ENCODE measurements around the gene RAB3C. TPM values are rescaled to one million over a fixed set of nuclear protein-coding genes. Genes with fewer than 3 reads are reported as not detected.

Gene RAB3C
- polyA plus RNA-seq, 4 donors = 0.22 to 6.5 (median 2.9) TPM

DNA sequence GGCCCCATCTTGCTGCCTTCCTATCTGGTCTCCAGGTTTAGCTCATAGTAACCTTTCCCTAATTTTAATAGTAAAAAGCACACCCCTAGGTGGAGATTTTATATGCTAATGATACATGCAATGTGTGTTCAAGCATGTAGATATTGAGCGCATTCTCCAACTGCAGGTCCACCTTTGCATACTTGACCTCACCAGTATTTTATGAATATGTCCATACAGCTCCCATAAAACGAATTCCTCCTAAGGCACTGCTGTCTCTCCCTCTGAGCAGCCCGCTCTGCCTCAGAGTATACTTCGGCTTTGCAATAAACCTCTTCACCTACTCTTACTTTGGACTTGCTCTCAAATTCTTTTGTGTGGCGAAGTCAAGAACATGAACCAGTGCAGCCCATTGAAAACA, 153.3 kb downstream of the RAB3C start:
- peaks cover 0 to 29% (median 0%) of the 10 kb centered on the region in 3 donors for H3K4me1 ChIP-seq (ENCODE audit: control insufficient read depth in 3 of 3, insufficient read depth in 2 of 3, low read depth in 1 of 3, low read length in 2 of 3)
- no peak overlapping the region for H3K27ac ChIP-seq (ENCODE audit: low read depth in 1 of 3, low read length in 2 of 3)
- no peaks in the 10 kb centered on the region for H3K36me3 ChIP-seq (ENCODE audit: control insufficient read depth in 3 of 3, insufficient read depth in 2 of 3, low read depth in 1 of 3, low read length in 3 of 3)
- no peak overlapping the region for H3K4me3 ChIP-seq (ENCODE audit: low read depth in 1 of 3, low read length in 3 of 3)
- DNase-seq (no peak), FAIRE-seq (no peak)
- H3K9me3 ChIP-seq (ENCODE audit: control insufficient read depth in 2 of 2, insufficient read depth in 1 of 2, low read depth in 1 of 2, low read length in 1 of 2) = no peaks in the 10 kb centered on the region
- no peaks in the 10 kb centered on the region for H3K27me3 ChIP-seq (ENCODE audit: control insufficient read depth in 3 of 3, insufficient read depth in 3 of 3, low read length in 3 of 3)
- WGBS, 3 donors = 90 to 92% (median 91%) methylated on average over 5 of the region's 5 CpGs

DNA sequence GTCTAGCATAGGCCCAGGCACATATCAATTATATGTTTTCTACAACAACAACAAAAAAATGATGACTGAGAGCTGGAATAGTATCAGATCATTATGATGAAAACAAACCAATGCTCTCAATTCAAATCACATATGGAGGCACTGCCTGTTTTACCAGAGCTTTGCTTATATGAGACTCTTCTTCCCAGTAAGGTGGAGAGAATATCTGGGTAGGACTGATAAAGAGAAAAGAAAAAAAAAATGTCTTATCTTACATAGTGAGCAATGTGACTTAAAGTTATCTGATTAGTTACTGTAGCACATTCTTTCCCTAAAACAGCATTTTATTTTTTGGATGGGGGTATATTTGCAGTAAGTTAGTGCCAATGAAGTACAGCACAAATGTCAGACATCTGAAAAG, 154.8 kb downstream of the RAB3C start:
- H3K4me3 ChIP-seq (ENCODE audit: low read depth in 1 of 3, low read length in 3 of 3) = no peak overlapping the region
- FAIRE-seq = no peak
- no peaks in the 10 kb centered on the region for H3K27me3 ChIP-seq (ENCODE audit: control insufficient read depth in 3 of 3, insufficient read depth in 3 of 3, low read length in 3 of 3)
- no peaks in the 10 kb centered on the region for H3K36me3 ChIP-seq (ENCODE audit: control insufficient read depth in 3 of 3, insufficient read depth in 2 of 3, low read depth in 1 of 3, low read length in 3 of 3)
- H3K27ac ChIP-seq (ENCODE audit: low read depth in 1 of 3, low read length in 2 of 3) = peak overlapping the region in 1 of 3 donors; percentile 74
- H3K9me3 ChIP-seq (ENCODE audit: control insufficient read depth in 2 of 2, insufficient read depth in 1 of 2, low read depth in 1 of 2, low read length in 1 of 2) = no peaks in the 10 kb centered on the region
- no peak for DNase-seq
- H3K4me1 ChIP-seq (ENCODE audit: control insufficient read depth in 3 of 3, insufficient read depth in 2 of 3, low read depth in 1 of 3, low read length in 2 of 3) = peaks cover 0 to 26% (median 0%) of the 10 kb centered on the region in 3 donors

DNA sequence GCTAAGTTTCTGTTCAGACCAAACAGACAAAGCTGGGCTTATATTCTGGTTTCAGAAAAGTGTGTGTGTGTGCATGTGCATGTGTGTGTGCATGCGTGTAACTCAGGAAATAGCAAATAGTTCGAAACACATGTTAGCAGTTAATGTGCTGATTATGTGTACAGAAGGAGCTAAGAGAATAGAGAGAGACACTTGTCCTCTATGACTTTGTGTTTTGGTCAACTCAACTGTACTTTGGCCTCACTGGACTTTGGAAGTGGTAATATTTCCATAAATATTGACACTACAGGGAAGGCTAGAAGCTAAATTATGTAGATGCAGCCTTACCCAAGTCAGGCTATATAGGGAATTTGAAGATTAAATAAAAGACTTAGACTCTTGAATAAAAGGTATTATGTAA, 155.5 kb downstream of the RAB3C start:
- Histone ChIP-seq H3K27ac (ENCODE audit: low read depth in 1 of 3, low read length in 2 of 3) (peak overlapping the region in 1 of 3 donors; percentile 74), H3K36me3 (ENCODE audit: control insufficient read depth in 3 of 3, insufficient read depth in 2 of 3, low read depth in 1 of 3, low read length in 3 of 3) (no peaks in the 10 kb centered on the region), H3K4me3 (ENCODE audit: low read depth in 1 of 3, low read length in 3 of 3) (no peak overlapping the region), H3K4me1 (ENCODE audit: control insufficient read depth in 3 of 3, insufficient read depth in 2 of 3, low read depth in 1 of 3, low read length in 2 of 3) (peaks cover 0 to 26% (median 0%) of the 10 kb centered on the region in 3 donors), H3K27me3 (ENCODE audit: control insufficient read depth in 3 of 3, insufficient read depth in 3 of 3, low read length in 3 of 3) (no peaks in the 10 kb centered on the region), H3K9me3 (ENCODE audit: control insufficient read depth in 2 of 2, insufficient read depth in 1 of 2, low read depth in 1 of 2, low read length in 1 of 2) (no peaks in the 10 kb centered on the region)
- DNase-seq = peak; percentile 74 to 75
- WGBS, 3 donors = 56 to 76% (median 57%) methylated on average over 2 of the region's 2 CpGs
- FAIRE-seq = no peak

DNA sequence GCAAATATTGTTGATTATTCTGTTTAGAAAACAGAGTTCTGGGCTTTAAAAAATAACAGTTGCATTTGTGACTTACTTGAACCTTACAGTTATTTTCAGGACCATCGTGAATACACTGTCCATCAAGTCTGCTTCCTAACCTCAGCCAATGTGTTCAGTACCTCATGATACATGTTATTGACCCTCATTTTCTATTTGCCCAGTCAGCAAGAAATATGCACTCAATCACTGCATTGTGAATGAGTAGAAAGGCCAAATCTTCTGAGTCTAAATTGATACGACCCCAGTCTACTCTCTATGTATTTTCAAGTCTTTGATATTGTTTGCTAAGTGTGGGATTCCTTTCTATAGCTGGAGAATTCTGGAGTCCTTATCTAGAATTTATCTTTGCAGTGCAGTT, 156.2 kb downstream of the RAB3C start:
- Histone ChIP-seq H3K36me3 (ENCODE audit: control insufficient read depth in 3 of 3, insufficient read depth in 2 of 3, low read depth in 1 of 3, low read length in 3 of 3) (no peaks in the 10 kb centered on the region), H3K27me3 (ENCODE audit: control insufficient read depth in 3 of 3, insufficient read depth in 3 of 3, low read length in 3 of 3) (no peaks in the 10 kb centered on the region), H3K9me3 (ENCODE audit: control insufficient read depth in 2 of 2, insufficient read depth in 1 of 2, low read depth in 1 of 2, low read length in 1 of 2) (no peaks in the 10 kb centered on the region), H3K27ac (ENCODE audit: low read depth in 1 of 3, low read length in 2 of 3) (no peak overlapping the region), H3K4me3 (ENCODE audit: low read depth in 1 of 3, low read length in 3 of 3) (no peak overlapping the region), H3K4me1 (ENCODE audit: control insufficient read depth in 3 of 3, insufficient read depth in 2 of 3, low read depth in 1 of 3, low read length in 2 of 3) (peaks cover 0 to 26% (median 0%) of the 10 kb centered on the region in 3 donors)
- FAIRE-seq (no peak), DNase-seq (no peak)
- WGBS, 3 donors = 60 to 84% (median 75%) methylated on average over 2 of the region's 2 CpGs

DNA sequence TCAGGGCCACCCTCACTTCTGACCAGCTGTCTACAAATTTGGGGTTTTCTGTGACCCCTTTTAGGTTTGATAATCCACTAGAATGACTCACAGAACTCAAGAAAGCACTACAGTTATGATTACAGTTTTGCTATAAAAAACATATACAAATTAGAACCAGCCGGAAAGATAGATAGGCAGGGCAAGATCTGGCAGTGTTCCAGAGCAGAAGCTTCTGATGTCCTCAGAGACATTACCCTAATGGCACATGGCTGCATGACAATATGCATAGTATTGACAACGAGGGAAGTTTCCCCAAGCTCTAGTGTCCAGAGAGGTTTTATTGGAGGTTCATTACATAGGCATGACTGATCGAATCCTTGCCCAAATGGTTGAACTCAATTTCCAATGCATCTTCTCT, 158.1 kb downstream of the RAB3C start:
- Histone ChIP-seq H3K36me3 (ENCODE audit: control insufficient read depth in 3 of 3, insufficient read depth in 2 of 3, low read depth in 1 of 3, low read length in 3 of 3) (no peaks in the 10 kb centered on the region), H3K4me3 (ENCODE audit: low read depth in 1 of 3, low read length in 3 of 3) (no peak overlapping the region), H3K27me3 (ENCODE audit: control insufficient read depth in 3 of 3, insufficient read depth in 3 of 3, low read length in 3 of 3) (no peaks in the 10 kb centered on the region), H3K27ac (ENCODE audit: low read depth in 1 of 3, low read length in 2 of 3) (no peak overlapping the region), H3K9me3 (ENCODE audit: control insufficient read depth in 2 of 2, insufficient read depth in 1 of 2, low read depth in 1 of 2, low read length in 1 of 2) (no peaks in the 10 kb centered on the region), H3K4me1 (ENCODE audit: control insufficient read depth in 3 of 3, insufficient read depth in 2 of 3, low read depth in 1 of 3, low read length in 2 of 3) (peaks cover 0 to 37% (median 0%) of the 10 kb centered on the region in 3 donors)
- WGBS, 3 donors = 83 to 93% (median 89%) methylated on average over 3 of the region's 3 CpGs
- no peak for FAIRE-seq
- DNase-seq = no peak

DNA sequence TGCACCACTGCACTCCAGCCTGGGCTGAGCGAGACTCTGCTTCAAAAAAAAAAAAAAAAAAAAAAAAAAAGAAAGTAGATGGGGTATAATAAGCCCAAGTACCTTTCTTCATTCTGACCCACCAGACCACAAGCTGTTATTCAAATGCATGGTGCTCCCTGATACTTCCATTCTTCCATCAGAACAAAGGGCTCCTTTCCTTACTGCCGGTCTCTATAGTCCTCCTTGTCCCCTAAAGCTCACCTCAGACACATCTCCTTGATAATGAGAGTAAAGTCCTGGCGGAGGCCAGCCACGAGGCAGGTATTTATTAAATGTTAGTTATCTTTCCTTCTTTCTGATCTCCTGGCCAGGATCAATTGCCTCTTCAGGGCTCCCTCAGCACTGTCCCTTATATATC, 162.5 kb downstream of the RAB3C start:
- H3K27ac ChIP-seq (ENCODE audit: low read depth in 1 of 3, low read length in 2 of 3) = peak overlapping the region in 1 of 3 donors; percentile 57
- H3K27me3 ChIP-seq (ENCODE audit: control insufficient read depth in 3 of 3, insufficient read depth in 3 of 3, low read length in 3 of 3) = no peaks in the 10 kb centered on the region
- H3K36me3 ChIP-seq (ENCODE audit: control insufficient read depth in 3 of 3, insufficient read depth in 2 of 3, low read depth in 1 of 3, low read length in 3 of 3) = no peaks in the 10 kb centered on the region
- no peak overlapping the region for H3K4me3 ChIP-seq (ENCODE audit: low read depth in 1 of 3, low read length in 3 of 3)
- H3K4me1 ChIP-seq (ENCODE audit: control insufficient read depth in 3 of 3, insufficient read depth in 2 of 3, low read depth in 1 of 3, low read length in 2 of 3) = peaks cover 0 to 20% (median 0%) of the 10 kb centered on the region in 3 donors
- 48 to 73% (median 57%) methylated on average over 4 of the region's 4 CpGs for WGBS, 3 donors
- DNase-seq (peak; percentile 13 to 36), FAIRE-seq (no peak)
- no peaks in the 10 kb centered on the region for H3K9me3 ChIP-seq (ENCODE audit: control insufficient read depth in 2 of 2, insufficient read depth in 1 of 2, low read depth in 1 of 2, low read length in 1 of 2)

DNA sequence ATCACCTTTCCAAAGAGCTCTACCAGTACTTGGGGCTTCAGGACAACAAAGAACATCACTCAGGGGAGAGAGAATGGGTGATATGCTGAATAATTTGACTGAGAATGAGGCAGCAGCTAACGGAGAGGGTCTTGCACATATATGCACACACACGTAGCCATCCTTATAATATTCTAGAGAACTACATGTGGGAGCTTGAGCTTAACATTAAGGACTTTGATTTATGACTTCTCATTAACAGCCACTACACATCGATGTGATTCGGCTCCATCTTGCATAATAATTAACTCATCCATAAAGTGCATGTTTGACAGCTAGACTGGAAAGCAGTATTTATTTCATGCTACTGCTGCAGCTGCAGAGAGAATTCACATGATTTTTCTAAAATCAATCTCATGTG, 163.4 kb downstream of the RAB3C start:
- FAIRE-seq = no peak

DNA sequence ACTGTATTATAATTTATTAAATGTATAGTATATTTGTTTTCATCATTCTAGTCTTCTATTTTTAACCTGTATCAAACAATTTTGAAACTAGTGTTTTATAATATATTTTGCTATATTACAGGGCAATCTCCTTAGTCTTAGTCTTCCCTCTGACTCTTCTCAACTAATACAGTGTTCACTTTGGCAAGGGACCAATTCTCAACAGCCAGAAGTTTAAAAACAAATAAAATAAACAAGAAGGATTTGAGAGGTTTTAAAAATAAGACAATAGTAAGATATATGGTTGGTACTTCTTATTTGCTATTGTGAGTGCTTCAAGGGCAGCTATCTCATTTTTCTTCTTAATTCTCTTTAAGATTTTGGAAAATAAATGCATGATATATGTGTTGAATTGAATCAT, 167.2 kb downstream of the RAB3C start:
- Histone ChIP-seq H3K4me1 (ENCODE audit: control insufficient read depth in 3 of 3, insufficient read depth in 2 of 3, low read depth in 1 of 3, low read length in 2 of 3) (peaks cover 0 to 19% (median 0%) of the 10 kb centered on the region in 3 donors), H3K9me3 (ENCODE audit: control insufficient read depth in 2 of 2, insufficient read depth in 1 of 2, low read depth in 1 of 2, low read length in 1 of 2) (no peaks in the 10 kb centered on the region), H3K27me3 (ENCODE audit: control insufficient read depth in 3 of 3, insufficient read depth in 3 of 3, low read length in 3 of 3) (no peaks in the 10 kb centered on the region), H3K4me3 (ENCODE audit: low read depth in 1 of 3, low read length in 3 of 3) (no peak overlapping the region), H3K27ac (ENCODE audit: low read depth in 1 of 3, low read length in 2 of 3) (no peak overlapping the region), H3K36me3 (ENCODE audit: control insufficient read depth in 3 of 3, insufficient read depth in 2 of 3, low read depth in 1 of 3, low read length in 3 of 3) (peaks cover 0 to 2% (median 0%) of the 10 kb centered on the region in 3 donors)
- FAIRE-seq (no peak), DNase-seq (no peak)

More for the DNA sequence above, 163.4 kb downstream of the RAB3C start:
- Histone ChIP-seq H3K4me1 (ENCODE audit: control insufficient read depth in 3 of 3, insufficient read depth in 2 of 3, low read depth in 1 of 3, low read length in 2 of 3) (peaks cover 0 to 20% (median 0%) of the 10 kb centered on the region in 3 donors), H3K4me3 (ENCODE audit: low read depth in 1 of 3, low read length in 3 of 3) (no peak overlapping the region), H3K36me3 (ENCODE audit: control insufficient read depth in 3 of 3, insufficient read depth in 2 of 3, low read depth in 1 of 3, low read length in 3 of 3) (no peaks in the 10 kb centered on the region), H3K9me3 (ENCODE audit: control insufficient read depth in 2 of 2, insufficient read depth in 1 of 2, low read depth in 1 of 2, low read length in 1 of 2) (no peaks in the 10 kb centered on the region), H3K27ac (ENCODE audit: low read depth in 1 of 3, low read length in 2 of 3) (peak overlapping the region in 1 of 3 donors; percentile 57), H3K27me3 (ENCODE audit: control insufficient read depth in 3 of 3, insufficient read depth in 3 of 3, low read length in 3 of 3) (no peaks in the 10 kb centered on the region)
- WGBS, 3 donors = 15 to 37% (median 33%) methylated on average over 4 of the region's 4 CpGs
- peak; percentile 55 to 78 for DNase-seq

DNA sequence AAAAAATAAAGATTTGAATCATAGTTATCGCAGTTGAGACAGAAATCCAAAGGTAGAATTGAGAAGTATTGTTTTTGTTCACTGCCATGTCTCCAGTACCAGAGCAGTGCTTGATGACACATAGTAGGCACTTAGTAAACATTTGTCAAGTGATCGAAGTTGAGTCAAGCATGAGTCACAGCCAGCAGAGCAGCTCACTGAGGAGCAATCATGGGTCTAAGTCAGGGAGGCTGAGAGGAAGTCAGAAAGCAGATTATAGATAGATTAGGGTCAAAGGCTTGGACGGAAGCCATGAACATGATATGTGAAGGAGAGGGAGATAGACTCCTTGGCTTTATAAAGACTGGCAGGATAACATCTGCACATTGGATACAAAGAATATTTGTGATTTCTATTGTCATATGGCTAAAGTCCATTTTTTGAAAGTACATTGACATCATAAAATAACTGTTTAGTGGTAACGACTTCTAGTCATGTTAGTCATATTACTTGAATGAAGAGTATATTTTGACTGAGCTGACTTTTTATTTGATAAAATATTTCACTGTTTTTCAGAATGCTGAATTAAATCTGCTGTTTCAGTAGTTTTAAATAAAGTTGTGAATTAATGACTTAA, 168.5 kb downstream of the RAB3C start:
- DNase-seq = peak; percentile 80 to 90
- H3K9me3 ChIP-seq (ENCODE audit: control insufficient read depth in 2 of 2, insufficient read depth in 1 of 2, low read depth in 1 of 2, low read length in 1 of 2) = no peaks in the 10 kb centered on the region
- H3K27me3 ChIP-seq (ENCODE audit: control insufficient read depth in 3 of 3, insufficient read depth in 3 of 3, low read length in 3 of 3) = no peaks in the 10 kb centered on the region
- no peak for FAIRE-seq
- WGBS, 3 donors = 31 to 50% (median 35%) methylated on average over 4 of the region's 4 CpGs
- peaks cover 0 to 7% (median 0%) of the 10 kb centered on the region in 3 donors for H3K4me1 ChIP-seq (ENCODE audit: control insufficient read depth in 3 of 3, insufficient read depth in 2 of 3, low read depth in 1 of 3, low read length in 2 of 3)
- H3K36me3 ChIP-seq (ENCODE audit: control insufficient read depth in 3 of 3, insufficient read depth in 2 of 3, low read depth in 1 of 3, low read length in 3 of 3) = peaks cover 0 to 2% (median 0%) of the 10 kb centered on the region in 3 donors
- peak overlapping the region in 1 of 3 donors; percentile 7 for H3K27ac ChIP-seq (ENCODE audit: low read depth in 1 of 3, low read length in 2 of 3)
- no peak overlapping the region for H3K4me3 ChIP-seq (ENCODE audit: low read depth in 1 of 3, low read length in 3 of 3)

Data from small intestine (tissue), 7 donors.